Breast epithelium (tissue), 4 donors: ENCODE data around the gene NEMP2. TPM values are rescaled to one million over a fixed set of nuclear protein-coding genes. Genes with fewer than 3 reads are reported as not detected.
A peak's percentile ranks its signal among the peaks of the same experiment; 100 is the strongest.
"Not testable (repeated sequence)": the region's sequence is repeated elsewhere in the genome, so short reads cannot be mapped to it uniquely, and the experiment has no call there.

Experiments
- DNase-seq, 2 donors: peaks; one replicate each; pipeline ENCODE4 v3.0.0-alpha.2; 2019; ENCODE audit warnings: low spot score in 2 of 2
- H3K27ac ChIP-seq, 2 donors: fragments of 200-600 bp; sonication (generic) in 1 of 2; one replicate each; pipeline ENCODE4 v1.5.1; 2016 to 2019; ENCODE audit warnings: mild to moderate bottlenecking in 1 of 2
- H3K27me3 ChIP-seq, 2 donors: fragments of 200-600 bp; sonication (generic) in 1 of 2; one replicate each; pipeline versions ENCODE4 v1.5.1 to v1.6.0; 2017 to 2019; ENCODE audit warnings: control low read depth in 1 of 2, mild to moderate bottlenecking in 1 of 2
- H3K36me3 ChIP-seq: fragments of 200-600 bp; one replicate; pipeline ENCODE4 v1.5.1; 2019
- H3K4me1 ChIP-seq, 2 donors: fragments of 200-600 bp; sonication (generic); one replicate each; pipeline ENCODE4 v1.5.1; 2016 to 2019; ENCODE audit warnings: control low read depth in 1 of 2
- H3K4me3 ChIP-seq, 3 donors: fragments of 200-600 bp; sonication (generic); 1 replicate in 2 of 3; 2 replicates in 1 of 3; pipeline ENCODE4 v1.5.1; 2016 to 2019; ENCODE audit warnings: mild to moderate bottlenecking in 3 of 3, moderate library complexity in 2 of 3
- H3K9me3 ChIP-seq, 2 donors: fragments of 200-600 bp; sonication (generic) in 1 of 2; one replicate each; pipeline ENCODE4 v1.5.1; 2016 to 2019; ENCODE audit warnings: control low read depth in 1 of 2
- CTCF ChIP-seq, 3 donors: fragments of 450-650 bp; IDR thresholded peaks; one replicate each; pipeline ENCODE4 v1.5.1; 2016 to 2017; ENCODE audit warnings: antibody characterized with exemption in 3 of 3, mild to moderate bottlenecking in 3 of 3, moderate library complexity in 3 of 3
- POLR2A ChIP-seq: fragments of 450-650 bp; IDR thresholded peaks from one replicate; pipeline ENCODE4 v1.6.1; 2016; ENCODE audit warnings: antibody characterized with exemption, mild to moderate bottlenecking, moderate library complexity
- POLR2AphosphoS5 ChIP-seq, 3 donors: sonication (generic); formaldehyde crosslinking; IDR thresholded peaks; one replicate each; pipeline ENCODE4 v1.6.1; 2017; ENCODE audit warnings: antibody characterized with exemption in 3 of 3
- intact Hi-C: fragments of 100-400 bp; cut with DNase I; formaldehyde crosslinking; loops from one replicate; pipeline ENCODE4 v1.15.1; 2023; ENCODE audit warnings: low total_unique reads
- total RNA-seq, 3 donors: library from RNA; depleted of rRNA; stranded (reverse); fragments of >200 nt; gene quantifications; one replicate each; pipeline ENCODE4 v1.1.0, GENCODE V29; 2016

The NEMP2 gene
- total RNA-seq, 3 donors from 2014 or later = 4.5 to 6.6 (median 5.2) TPM

- peak overlapping the region; percentile 89 to 92 for H3K27ac ChIP-seq
- H3K36me3 ChIP-seq = no peaks in the 10 kb centered on the region
- H3K9me3 ChIP-seq = no peaks in the 10 kb centered on the region
- peaks cover 0 to 9% of the 10 kb centered on the region in 2 donors for H3K4me1 ChIP-seq
- intact Hi-C loops = no loop called here
- no peak overlapping the region for H3K4me3 ChIP-seq
- TF ChIP-seq POLR2AphosphoS5 (IDR thresholded peaks at IDR 0.05) (no peak), POLR2A (no peak), CTCF (IDR thresholded peaks at IDR 0.05) (no peak)
- no peaks in the 10 kb centered on the region for H3K27me3 ChIP-seq
- DNase-seq = no peak
Measured at GRCh38 chr2:190470256-190470826, 64.2 kb downstream of the NEMP2 start.

GRCh38 chr2:190469771-190470170 lies 64.8 kb downstream of the NEMP2 start:
- DNase-seq = peak in 1 of 2 donors; percentile 62
- no peaks in the 10 kb centered on the region for H3K36me3 ChIP-seq
- no peak overlapping the region for H3K4me3 ChIP-seq
- no peaks in the 10 kb centered on the region for H3K27me3 ChIP-seq
- intact Hi-C loops = no loop called here
- H3K27ac ChIP-seq = peak overlapping the region; percentile 89 to 92
- peaks cover 0 to 9% of the 10 kb centered on the region in 2 donors for H3K4me1 ChIP-seq
- H3K9me3 ChIP-seq = no peaks in the 10 kb centered on the region
- TF ChIP-seq POLR2AphosphoS5 (IDR thresholded peaks at IDR 0.05) (peak in 1 of 3 donors; percentile 76), POLR2A (no peak), CTCF (IDR thresholded peaks at IDR 0.05) (no peak)

GRCh38 chr2:190468814-190469569 lies 65.5 kb downstream of the NEMP2 start:
- TF ChIP-seq POLR2A (no peak), POLR2AphosphoS5 (IDR thresholded peaks at IDR 0.05) (peak in 2 of 3 donors; percentile 3 to 33), CTCF (IDR thresholded peaks at IDR 0.05) (no peak)
- Histone ChIP-seq H3K4me3 (no peak overlapping the region), H3K27ac (peak overlapping the region; percentile 89 to 92), H3K9me3 (no peaks in the 10 kb centered on the region), H3K36me3 (no peaks in the 10 kb centered on the region), H3K27me3 (no peaks in the 10 kb centered on the region), H3K4me1 (peaks cover 0 to 9% of the 10 kb centered on the region in 2 donors)
- peak; percentile 76 to 77 for DNase-seq
- intact Hi-C loops = no loop called here

GRCh38 chr2:190468354-190468753 lies 66.2 kb downstream of the NEMP2 start:
- H3K4me3 ChIP-seq, H3K36me3 ChIP-seq, H3K27me3 ChIP-seq, DNase-seq, H3K4me1 ChIP-seq, H3K9me3 ChIP-seq, intact Hi-C loops: not testable (repeated sequence)
- peak overlapping the region; percentile 89 to 92 for H3K27ac ChIP-seq

GRCh38 chr2:190467575-190468083 lies 66.9 kb downstream of the NEMP2 start:
- no peak for DNase-seq
- intact Hi-C loops = no loop called here
- peak overlapping the region in 1 of 3 donors; percentile 0 for H3K4me3 ChIP-seq
- H3K27ac ChIP-seq = peak overlapping the region; percentile 89 to 92
- peaks cover 0 to 9% of the 10 kb centered on the region in 2 donors for H3K4me1 ChIP-seq
- H3K9me3 ChIP-seq = no peaks in the 10 kb centered on the region
- TF ChIP-seq POLR2AphosphoS5 (IDR thresholded peaks at IDR 0.05) = no peak
- TF ChIP-seq POLR2A = no peak
- TF ChIP-seq CTCF (IDR thresholded peaks at IDR 0.05) = no peak
- H3K27me3 ChIP-seq = no peaks in the 10 kb centered on the region
- no peaks in the 10 kb centered on the region for H3K36me3 ChIP-seq
